Glutamatergic neuron (in vitro differentiated cells): Measurements from ENCODE around the gene TTC39C. TPM values are rescaled to one million over a fixed set of nuclear protein-coding genes. Genes with fewer than 3 reads are reported as not detected.

Source experiments
- DNase-seq: peaks from one replicate; pipeline ENCODE4 v3.0.0; 2022
- H3K27ac Mint-ChIP-seq: one replicate; pipeline ENCODE4 v1.8.0; 2020; ENCODE audit warnings: mild to moderate bottlenecking, mixed read lengths, inconsistent platforms; ENCODE audit not compliant: unreplicated experiment
- H3K27me3 Mint-ChIP-seq: one replicate; pipeline ENCODE4 v1.8.0; 2020; ENCODE audit warnings: mild to moderate bottlenecking, moderate library complexity, mixed read lengths, inconsistent platforms; ENCODE audit not compliant: unreplicated experiment
- H3K36me3 Mint-ChIP-seq: one replicate; pipeline ENCODE4 v1.8.0; 2020; ENCODE audit warnings: mild to moderate bottlenecking, mixed read lengths, inconsistent platforms; ENCODE audit not compliant: unreplicated experiment
- H3K4me1 Mint-ChIP-seq: one replicate; pipeline ENCODE4 v1.8.0; 2020; ENCODE audit warnings: mild to moderate bottlenecking, low read depth, mixed read lengths, inconsistent platforms; ENCODE audit not compliant: unreplicated experiment
- H3K4me3 Mint-ChIP-seq: one replicate; pipeline ENCODE4 v1.8.0; 2020; ENCODE audit warnings: mild to moderate bottlenecking, mixed read lengths, inconsistent platforms; ENCODE audit not compliant: unreplicated experiment
- H3K9me3 Mint-ChIP-seq: one replicate; pipeline ENCODE4 v1.8.0; 2020; ENCODE audit warnings: mild to moderate bottlenecking, moderate library complexity, mixed read lengths, inconsistent platforms; ENCODE audit not compliant: unreplicated experiment
- total RNA-seq: library from RNA; stranded (reverse); fragmentation: NEBNext Ultra II Directional; extraction: Animal tissue kit (Norgen Biotek cat#: 25700); gene quantifications from one replicate; pipeline ENCODE4 v1.2.1, GENCODE V29; 2021; ENCODE audit not compliant: unreplicated experiment
- TF ChIP-seq, protein P1 (sequence below): fragments of 200-600 bp; sonication (generic); IDR thresholded peaks from one replicate; pipeline ENCODE4 v1.5.0; 2021; ENCODE audit not compliant: partially characterized antibody, unreplicated experiment

Gene TTC39C
- total RNA-seq, 1 donor from 2014 or later: 29.2 TPM

GRCh38 chr18:24016643-24017042, 2.1 kb downstream of the TTC39C start:
- Mint-ChIP-seq H3K9me3 (peaks cover 5% of the 10 kb centered on the region), H3K27ac (no peak overlapping the region), H3K4me3 (peak overlapping the region; percentile 95), H3K4me1 (peaks cover 18% of the 10 kb centered on the region), H3K36me3 (no peaks in the 10 kb centered on the region), H3K27me3 (peaks cover 2% of the 10 kb centered on the region)
- DNase-seq: no peak
- TF ChIP-seq, protein P1, sequence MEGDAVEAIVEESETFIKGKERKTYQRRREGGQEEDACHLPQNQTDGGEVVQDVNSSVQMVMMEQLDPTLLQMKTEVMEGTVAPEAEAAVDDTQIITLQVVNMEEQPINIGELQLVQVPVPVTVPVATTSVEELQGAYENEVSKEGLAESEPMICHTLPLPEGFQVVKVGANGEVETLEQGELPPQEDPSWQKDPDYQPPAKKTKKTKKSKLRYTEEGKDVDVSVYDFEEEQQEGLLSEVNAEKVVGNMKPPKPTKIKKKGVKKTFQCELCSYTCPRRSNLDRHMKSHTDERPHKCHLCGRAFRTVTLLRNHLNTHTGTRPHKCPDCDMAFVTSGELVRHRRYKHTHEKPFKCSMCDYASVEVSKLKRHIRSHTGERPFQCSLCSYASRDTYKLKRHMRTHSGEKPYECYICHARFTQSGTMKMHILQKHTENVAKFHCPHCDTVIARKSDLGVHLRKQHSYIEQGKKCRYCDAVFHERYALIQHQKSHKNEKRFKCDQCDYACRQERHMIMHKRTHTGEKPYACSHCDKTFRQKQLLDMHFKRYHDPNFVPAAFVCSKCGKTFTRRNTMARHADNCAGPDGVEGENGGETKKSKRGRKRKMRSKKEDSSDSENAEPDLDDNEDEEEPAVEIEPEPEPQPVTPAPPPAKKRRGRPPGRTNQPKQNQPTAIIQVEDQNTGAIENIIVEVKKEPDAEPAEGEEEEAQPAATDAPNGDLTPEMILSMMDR: peak; percentile 37

GRCh38 chr18:24018299-24018886, 3.8 kb downstream of the TTC39C start:
- Mint-ChIP-seq H3K36me3 (no peaks in the 10 kb centered on the region), H3K4me1 (peaks cover 18% of the 10 kb centered on the region), H3K9me3 (peaks cover 5% of the 10 kb centered on the region), H3K4me3 (peak overlapping the region; percentile 12), H3K27me3 (no peaks in the 10 kb centered on the region), H3K27ac (no peak overlapping the region)
- TF ChIP-seq, protein P1: no peak
- no peak for DNase-seq

- no peak for DNase-seq
- Mint-ChIP-seq H3K27me3 (no peaks in the 10 kb centered on the region), H3K4me1 (peaks cover 18% of the 10 kb centered on the region), H3K27ac (no peak overlapping the region), H3K4me3 (no peak overlapping the region), H3K36me3 (no peaks in the 10 kb centered on the region), H3K9me3 (peaks cover 3% of the 10 kb centered on the region)
- TF ChIP-seq, protein P1: no peak
Observed at GRCh38 chr18:24019641-24020331, 5.2 kb downstream of the TTC39C start.

DNA sequence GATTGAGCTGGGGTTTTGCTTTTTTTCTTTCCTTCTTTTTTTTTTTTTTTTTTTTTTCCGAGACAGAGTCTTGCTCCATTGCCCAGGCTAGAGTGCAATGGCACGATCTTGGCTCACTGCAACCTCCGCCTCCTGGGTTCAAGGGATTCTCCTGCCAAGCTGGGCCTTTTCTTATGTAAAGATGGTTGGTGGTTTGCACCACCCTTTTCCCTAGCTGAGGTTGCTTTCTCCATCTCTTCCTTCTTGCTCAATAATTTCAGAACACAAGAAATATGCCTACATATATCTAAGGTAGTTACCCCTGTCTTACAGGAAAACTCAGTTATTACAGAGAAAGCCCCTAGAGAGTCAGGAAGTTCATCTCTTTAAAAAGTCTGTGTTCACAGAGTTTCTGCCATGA, 7.0 kb downstream of the TTC39C start:
- Mint-ChIP-seq H3K36me3 (no peaks in the 10 kb centered on the region), H3K4me3 (no peak overlapping the region), H3K27ac (no peak overlapping the region), H3K9me3 (no peaks in the 10 kb centered on the region), H3K27me3 (peaks cover 2% of the 10 kb centered on the region), H3K4me1 (peaks cover 11% of the 10 kb centered on the region)
- DNase-seq: no peak
- TF ChIP-seq, protein P1: no peak

DNA sequence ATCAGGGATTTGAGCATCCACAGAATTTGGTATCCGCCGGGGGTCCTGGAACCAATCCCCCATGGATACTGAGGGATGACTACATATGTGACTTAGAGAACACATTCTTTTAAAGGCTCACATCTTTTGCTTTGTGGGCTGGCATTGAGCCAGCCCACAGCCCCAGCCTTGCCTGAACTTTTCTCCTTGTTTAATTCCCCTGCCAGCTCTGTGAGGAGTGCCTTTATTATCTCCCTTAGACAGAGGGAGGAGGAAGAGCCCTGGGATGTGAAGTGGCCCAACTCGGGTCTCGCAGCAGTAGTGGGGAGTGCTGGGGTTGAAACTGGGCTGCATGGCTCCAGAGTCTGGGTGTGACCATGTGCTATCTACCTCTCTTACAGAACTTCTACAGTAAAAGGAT, 7.6 kb downstream of the TTC39C start:
- TF ChIP-seq, protein P1: no peak
- no peaks in the 10 kb centered on the region for H3K9me3 Mint-ChIP-seq
- H3K27me3 Mint-ChIP-seq: peaks cover 2% of the 10 kb centered on the region
- no peak for DNase-seq
- H3K36me3 Mint-ChIP-seq: no peaks in the 10 kb centered on the region
- no peak overlapping the region for H3K4me3 Mint-ChIP-seq
- H3K27ac Mint-ChIP-seq: no peak overlapping the region
- peaks cover 5% of the 10 kb centered on the region for H3K4me1 Mint-ChIP-seq
